ENCODE results near the gene NOS2.
"Not testable (repeated sequence)": the region's sequence is repeated elsewhere in the genome, so short reads cannot be mapped to it uniquely, and the experiment has no call there.

The NOS2 gene

DNA sequence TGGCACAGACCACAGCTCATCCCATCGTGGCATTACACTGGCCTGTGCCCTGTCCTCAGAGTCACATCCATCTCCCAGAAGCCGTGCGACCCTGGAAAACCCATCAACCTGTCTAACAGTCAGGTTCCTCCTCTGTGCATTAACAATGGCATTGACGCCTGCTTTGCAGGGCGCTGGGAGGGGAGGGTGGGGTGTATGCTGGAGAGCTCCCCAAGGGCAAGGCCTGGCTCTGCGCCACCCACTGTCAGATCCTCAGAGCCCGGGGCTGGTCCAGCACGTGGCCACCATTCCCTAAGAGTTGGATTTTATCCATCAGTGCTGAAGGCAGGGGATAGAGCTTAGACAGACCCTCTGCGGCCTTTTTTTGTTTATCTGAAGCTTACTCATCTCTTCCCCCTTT, 28.7 kb downstream of the NOS2 start:
- no peaks in the 10 kb centered on the region for H3K27me3 ChIP-seq (ENCODE audit: control insufficient read depth, insufficient read depth, low read length)
- H3K27ac ChIP-seq (ENCODE audit: low read depth, low read length): no peak overlapping the region
- H3K36me3 ChIP-seq (ENCODE audit: control insufficient read depth, insufficient read depth, low read length): no peaks in the 10 kb centered on the region
- H3K4me1 ChIP-seq (ENCODE audit: control insufficient read depth, insufficient read depth, low read length): no peaks in the 10 kb centered on the region
- H3K9ac ChIP-seq (ENCODE audit: low read length): no peak overlapping the region
- H3K4me3 ChIP-seq (ENCODE audit: low read length): no peak overlapping the region

GRCh38 chr17:27770877-27771276, 29.5 kb downstream of the NOS2 start:
- Histone ChIP-seq H3K9ac (ENCODE audit: low read length) (no peak overlapping the region), H3K4me3 (ENCODE audit: low read length) (no peak overlapping the region), H3K36me3 (ENCODE audit: control insufficient read depth, insufficient read depth, low read length) (no peaks in the 10 kb centered on the region), H3K27me3 (ENCODE audit: control insufficient read depth, insufficient read depth, low read length) (no peaks in the 10 kb centered on the region), H3K4me1 (ENCODE audit: control insufficient read depth, insufficient read depth, low read length) (no peaks in the 10 kb centered on the region), H3K27ac (ENCODE audit: low read depth, low read length) (no peak overlapping the region)

- H3K27me3 ChIP-seq (ENCODE audit: control insufficient read depth, insufficient read depth, low read length): no peaks in the 10 kb centered on the region
- H3K9ac ChIP-seq (ENCODE audit: low read length): no peak overlapping the region
- no peak overlapping the region for H3K4me3 ChIP-seq (ENCODE audit: low read length)
- H3K27ac ChIP-seq (ENCODE audit: low read depth, low read length): no peak overlapping the region
- no peaks in the 10 kb centered on the region for H3K4me1 ChIP-seq (ENCODE audit: control insufficient read depth, insufficient read depth, low read length)
- no peaks in the 10 kb centered on the region for H3K36me3 ChIP-seq (ENCODE audit: control insufficient read depth, insufficient read depth, low read length)
These were observed 31.4 kb downstream of the NOS2 start for GRCh38 chr17:27768858-27769410.

GRCh38 chr17:27766438-27766837, 33.9 kb downstream of the NOS2 start:
- Histone ChIP-seq H3K4me3 (ENCODE audit: low read length) (no peak overlapping the region), H3K27me3 (ENCODE audit: control insufficient read depth, insufficient read depth, low read length) (no peaks in the 10 kb centered on the region), H3K27ac (ENCODE audit: low read depth, low read length) (no peak overlapping the region), H3K36me3 (ENCODE audit: control insufficient read depth, insufficient read depth, low read length) (no peaks in the 10 kb centered on the region), H3K9ac (ENCODE audit: low read length) (no peak overlapping the region), H3K4me1 (ENCODE audit: control insufficient read depth, insufficient read depth, low read length) (no peaks in the 10 kb centered on the region)

DNA sequence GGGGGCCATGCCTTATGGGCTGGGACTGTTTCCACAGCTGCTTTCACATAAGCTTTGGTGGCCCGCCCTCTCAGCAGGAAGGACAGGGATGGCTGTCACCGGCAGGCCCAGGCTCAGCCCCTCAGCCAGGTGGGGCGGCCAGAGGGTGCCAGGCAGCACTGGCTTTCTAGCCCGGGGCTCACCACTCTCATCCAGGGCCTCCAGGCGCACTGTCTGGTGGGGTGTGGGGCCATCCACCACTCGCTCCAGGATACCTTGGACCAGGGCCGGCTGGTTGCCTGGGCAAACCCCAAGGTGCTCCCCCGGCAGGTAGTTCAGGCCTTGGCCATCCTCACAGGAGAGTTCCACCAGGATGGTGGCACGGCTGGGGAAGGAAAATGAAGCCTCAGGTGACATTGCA, 35.0 kb downstream of the NOS2 start:
- Histone ChIP-seq H3K9ac (ENCODE audit: low read length) (no peak overlapping the region), H3K4me1 (ENCODE audit: control insufficient read depth, insufficient read depth, low read length) (no peaks in the 10 kb centered on the region), H3K36me3 (ENCODE audit: control insufficient read depth, insufficient read depth, low read length) (no peaks in the 10 kb centered on the region), H3K27ac (ENCODE audit: low read depth, low read length) (no peak overlapping the region), H3K4me3 (ENCODE audit: low read length) (no peak overlapping the region), H3K27me3 (ENCODE audit: control insufficient read depth, insufficient read depth, low read length) (no peaks in the 10 kb centered on the region)

GRCh38 chr17:27764589-27764988, 35.7 kb downstream of the NOS2 start:
- no peak overlapping the region for H3K9ac ChIP-seq (ENCODE audit: low read length)
- no peaks in the 10 kb centered on the region for H3K36me3 ChIP-seq (ENCODE audit: control insufficient read depth, insufficient read depth, low read length)
- H3K4me3 ChIP-seq (ENCODE audit: low read length): no peak overlapping the region
- no peaks in the 10 kb centered on the region for H3K27me3 ChIP-seq (ENCODE audit: control insufficient read depth, insufficient read depth, low read length)
- H3K27ac ChIP-seq (ENCODE audit: low read depth, low read length): no peak overlapping the region
- no peaks in the 10 kb centered on the region for H3K4me1 ChIP-seq (ENCODE audit: control insufficient read depth, insufficient read depth, low read length)

GRCh38 chr17:27762527-27763305, 37.6 kb downstream of the NOS2 start:
- no peak overlapping the region for H3K9ac ChIP-seq (ENCODE audit: low read length)
- H3K27me3 ChIP-seq (ENCODE audit: control insufficient read depth, insufficient read depth, low read length): no peaks in the 10 kb centered on the region
- no peak overlapping the region for H3K27ac ChIP-seq (ENCODE audit: low read depth, low read length)

DNA sequence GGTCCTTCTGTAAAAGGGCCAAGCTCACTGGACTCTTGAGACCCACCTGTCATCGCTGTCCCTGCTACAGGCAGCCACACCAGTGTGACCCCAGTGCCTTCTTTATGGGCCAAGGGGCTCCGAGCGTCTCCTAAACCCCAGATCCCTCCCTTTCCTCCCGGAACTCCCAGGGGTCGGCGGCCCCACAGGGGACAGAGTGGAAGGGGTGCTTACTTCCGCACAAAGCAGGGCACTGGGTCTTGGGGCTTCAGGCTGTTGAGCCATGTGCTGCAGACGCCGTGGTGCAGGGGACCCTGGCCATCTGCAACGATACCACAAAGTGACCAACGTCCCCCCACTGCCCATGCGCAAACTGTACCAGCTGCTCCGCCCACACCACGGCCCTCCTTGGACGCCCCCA, 39.4 kb downstream of the NOS2 start:
- not testable (repeated sequence) for H3K9ac ChIP-seq (ENCODE audit: low read length); H3K4me1 ChIP-seq (ENCODE audit: control insufficient read depth, insufficient read depth, low read length); H3K27me3 ChIP-seq (ENCODE audit: control insufficient read depth, insufficient read depth, low read length); H3K36me3 ChIP-seq (ENCODE audit: control insufficient read depth, insufficient read depth, low read length); H3K4me3 ChIP-seq (ENCODE audit: low read length); H3K27ac ChIP-seq (ENCODE audit: low read depth, low read length)

More at GRCh38 chr17:27762527-27763305, 37.6 kb downstream of the NOS2 start:
- Histone ChIP-seq H3K36me3 (ENCODE audit: control insufficient read depth, insufficient read depth, low read length) (no peaks in the 10 kb centered on the region), H3K4me1 (ENCODE audit: control insufficient read depth, insufficient read depth, low read length) (no peaks in the 10 kb centered on the region), H3K4me3 (ENCODE audit: low read length) (no peak overlapping the region)

DNA sequence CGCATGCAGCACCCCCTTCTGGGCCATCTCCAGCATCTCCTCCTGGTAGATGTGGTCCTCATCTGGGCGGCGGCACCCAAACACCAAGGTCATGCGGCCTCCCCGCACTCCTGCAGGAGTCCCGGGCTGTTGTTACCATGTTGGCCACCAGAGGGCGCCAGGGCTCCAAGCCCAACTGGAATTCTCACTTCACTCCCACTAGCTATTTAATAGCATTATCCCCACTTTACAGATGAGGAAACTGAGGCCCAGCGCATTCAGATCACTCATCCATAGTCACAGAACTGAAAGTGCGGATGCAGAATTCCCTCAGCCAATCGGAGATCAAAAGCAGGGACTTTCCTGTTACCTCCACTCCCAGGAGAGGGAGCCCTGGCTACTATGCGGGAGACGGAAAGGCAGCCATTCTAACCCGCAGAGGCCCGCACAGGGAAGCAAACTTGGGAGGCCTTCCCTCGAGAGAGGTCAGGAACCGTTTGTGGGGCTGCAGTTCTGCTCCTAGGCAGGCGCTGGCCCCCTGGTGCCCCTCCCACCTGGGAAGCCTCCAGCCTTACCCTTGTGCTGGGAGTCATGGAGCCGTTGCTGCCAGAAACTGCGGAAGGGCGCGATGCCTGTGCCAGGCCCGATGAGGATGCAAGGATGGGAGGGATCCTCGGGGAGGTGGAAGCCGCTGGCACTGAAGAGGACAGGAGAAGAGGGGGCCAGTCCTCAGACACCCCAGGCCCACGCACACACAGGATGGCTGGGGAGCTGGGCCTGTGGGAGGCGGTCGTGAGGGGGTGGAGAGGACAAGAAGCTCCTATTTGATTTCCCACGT, 40.1 kb downstream of the NOS2 start:
- Histone ChIP-seq H3K4me3 (ENCODE audit: low read length) (no peak overlapping the region), H3K9ac (ENCODE audit: low read length) (no peak overlapping the region), H3K27ac (ENCODE audit: low read depth, low read length) (no peak overlapping the region), H3K36me3 (ENCODE audit: control insufficient read depth, insufficient read depth, low read length) (no peaks in the 10 kb centered on the region), H3K27me3 (ENCODE audit: control insufficient read depth, insufficient read depth, low read length) (no peaks in the 10 kb centered on the region), H3K4me1 (ENCODE audit: control insufficient read depth, insufficient read depth, low read length) (no peaks in the 10 kb centered on the region)

DNA sequence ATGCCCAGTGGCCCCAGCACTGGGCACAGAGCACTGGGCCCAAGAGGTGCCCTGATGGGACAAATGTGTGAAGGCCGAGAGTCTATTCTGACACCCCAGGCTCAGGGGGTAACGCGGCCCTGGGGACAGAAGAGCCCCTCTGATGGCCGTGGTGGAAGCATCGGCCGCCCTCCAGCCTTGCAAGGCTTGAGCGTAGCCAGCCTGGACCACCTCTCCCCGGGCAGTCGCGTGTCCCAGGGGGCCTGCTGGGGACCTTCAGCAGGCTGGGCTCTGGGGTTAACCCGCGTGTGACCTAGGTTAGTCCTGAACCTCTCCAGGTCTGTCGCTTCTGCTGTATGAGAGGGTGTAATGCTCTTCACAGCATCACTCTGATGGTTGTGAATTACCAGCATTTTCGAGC, 40.8 kb downstream of the NOS2 start:
- H3K36me3 ChIP-seq (ENCODE audit: control insufficient read depth, insufficient read depth, low read length): no peaks in the 10 kb centered on the region
- no peak overlapping the region for H3K9ac ChIP-seq (ENCODE audit: low read length)
- H3K4me1 ChIP-seq (ENCODE audit: control insufficient read depth, insufficient read depth, low read length): no peaks in the 10 kb centered on the region
- H3K27me3 ChIP-seq (ENCODE audit: control insufficient read depth, insufficient read depth, low read length): no peaks in the 10 kb centered on the region
- H3K27ac ChIP-seq (ENCODE audit: low read depth, low read length): no peak overlapping the region
- H3K4me3 ChIP-seq (ENCODE audit: low read length): no peak overlapping the region

GRCh38 chr17:27756467-27757371, 43.6 kb downstream of the NOS2 start:
- no peak overlapping the region for H3K4me3 ChIP-seq (ENCODE audit: low read length)
- no peaks in the 10 kb centered on the region for H3K36me3 ChIP-seq (ENCODE audit: control insufficient read depth, insufficient read depth, low read length)
- no peaks in the 10 kb centered on the region for H3K27me3 ChIP-seq (ENCODE audit: control insufficient read depth, insufficient read depth, low read length)
- no peaks in the 10 kb centered on the region for H3K4me1 ChIP-seq (ENCODE audit: control insufficient read depth, insufficient read depth, low read length)
- H3K9ac ChIP-seq (ENCODE audit: low read length): no peak overlapping the region
- H3K27ac ChIP-seq (ENCODE audit: low read depth, low read length): no peak overlapping the region
